Caco-2 (cell line): ENCODE data around the gene PSMB8. TPM values are rescaled to one million over a fixed set of nuclear protein-coding genes. Genes with fewer than 3 reads are reported as not detected.
A peak's percentile ranks its signal among the peaks of the same experiment; 100 is the strongest.

Experiments used
- BruUV-seq: library from RNA; stranded (reverse); fragments of 400-500 nt; replicated peaks from 2 replicates; lab custom pipeline; 2021; lab: Mats Ljungman, UMichigan
- CTCF ChIA-PET: fragments of 300-600 bp; sonication (Branson Sonifier 250); formaldehyde crosslinking; loops from one replicate; lab custom pipeline; 2022; ENCODE audit warnings: antibody characterized with exemption; lab: Charles Lee
- POLR2A ChIA-PET: fragments of 300-600 bp; sonication (Branson Sonifier 250); formaldehyde crosslinking; loops from one replicate; lab custom pipeline; 2022; ENCODE audit warnings: antibody characterized with exemption; lab: Charles Lee
- DNase-seq, 2 experiments: peaks; one replicate each; pipeline versions ENCODE4 v3.0.0 to v3.0.0-alpha.2; 2020 to 2022
- H3K27me3 ChIP-seq: replicated peaks from 2 replicates; pipeline ENCODE4 v1.6.0; 2011; ENCODE audit warnings: low read length; ENCODE audit not compliant: control insufficient read depth, insufficient read depth
- H3K36me3 ChIP-seq: 2 replicates; pipeline ENCODE4 v1.5.1; 2011; ENCODE audit warnings: low read length; ENCODE audit not compliant: control insufficient read depth, insufficient read depth
- H3K4me1 ChIP-seq: fragments of 250-450 bp; sonication (Bioruptor Pico); 2 replicates; pipeline ENCODE4 v1.5.1; 2020; ENCODE audit warnings: mild to moderate bottlenecking
- H3K4me3 ChIP-seq: 2 replicates; pipeline ENCODE4 v1.5.1; 2011; ENCODE audit warnings: low read depth, mild to moderate bottlenecking, control low read depth, low read length
- H3K9me3 ChIP-seq: fragments of 250-450 bp; sonication (Bioruptor Pico); 2 replicates; pipeline ENCODE4 v1.5.1; 2020; ENCODE audit warnings: mild to moderate bottlenecking, moderate library complexity
- H3K27ac Mint-ChIP-seq: one replicate; pipeline ENCODE4 v1.8.0; 2022; ENCODE audit warnings: mixed read lengths; ENCODE audit not compliant: unreplicated experiment
- H3K27me3 Mint-ChIP-seq: one replicate; pipeline ENCODE4 v1.8.0; 2022; ENCODE audit warnings: mixed read lengths; ENCODE audit not compliant: insufficient read depth, unreplicated experiment
- H3K36me3 Mint-ChIP-seq: one replicate; pipeline ENCODE4 v1.8.0; 2022; ENCODE audit warnings: mild to moderate bottlenecking, mixed read lengths; ENCODE audit not compliant: insufficient read depth, unreplicated experiment
- H3K4me1 Mint-ChIP-seq: one replicate; pipeline ENCODE4 v1.8.0; 2022; ENCODE audit warnings: low read depth, mixed read lengths; ENCODE audit not compliant: unreplicated experiment
- H3K4me3 Mint-ChIP-seq: one replicate; pipeline ENCODE4 v1.8.0; 2022; ENCODE audit warnings: mild to moderate bottlenecking, moderate library complexity, mixed read lengths; ENCODE audit not compliant: unreplicated experiment
- H3K9me3 Mint-ChIP-seq: one replicate; pipeline ENCODE4 v1.8.0; 2022; ENCODE audit warnings: mixed read lengths; ENCODE audit not compliant: unreplicated experiment
- CTCF ChIP-seq, 2 experiments: fragments of 200-600 bp in 1 of 2; IDR thresholded peaks; 1 replicate in 1 of 2; 2 replicates in 1 of 2; pipeline versions ENCODE4 v1.5.1 to v1.8.0; 2011 to 2022; ENCODE audit warnings: antibody characterized with exemption in 1 of 2, control low read depth in 1 of 2, inconsistent platforms in 1 of 2, low read depth in 1 of 2, low read length in 1 of 2, mild to moderate bottlenecking in 1 of 2, moderate library complexity in 1 of 2; ENCODE audit not compliant: insufficient read depth in 1 of 2, severe bottlenecking in 1 of 2, unreplicated experiment in 1 of 2
- intact Hi-C: fragments of 100-400 bp; cut with micrococcal nuclease; formaldehyde crosslinking; loops from one replicate; pipeline ENCODE4 v1.10.0; 2022; ENCODE audit not compliant: unreplicated experiment
- total RNA-seq: library from RNA; stranded (reverse); gene quantifications from 2 replicates; pipeline ENCODE4 v1.2.3, GENCODE V29; 2022

Gene PSMB8
- total RNA-seq, 1 experiment from 2014 or later = 3.7 TPM

- no peaks in the 10 kb centered on the region for H3K36me3 ChIP-seq
- Mint-ChIP-seq H3K4me3 (no peak overlapping the region), H3K36me3 (no peaks in the 10 kb centered on the region), H3K27ac (no peak overlapping the region), H3K27me3 (peaks cover 15% of the 10 kb centered on the region), H3K4me1 (no peaks in the 10 kb centered on the region), H3K9me3 (no peaks in the 10 kb centered on the region)
- CTCF ChIA-PET = interaction anchor here (0.6 to 4.3 kb wide), 20 partner anchors 9 to 116 kb away, joined by 3 to 121 read pairs (median 5); partner anchors contain the start of genes HLA-DMA, PSMB9, TAP1 and TAP2
- no peaks in the 10 kb centered on the region for H3K9me3 ChIP-seq
- peak; percentile 78 to 83 for TF ChIP-seq CTCF (IDR thresholded peaks at IDR 0.05; ENCODE audit: insufficient read depth in 1 of 2, low read depth in 1 of 2, low read length in 1 of 2, severe bottlenecking in 1 of 2, unreplicated experiment in 1 of 2)
- DNase-seq = peak; percentile 61 to 73
- intact Hi-C loops = loop anchor here (1.0 kb wide), 3 partner anchors 30 to 71 kb away; partner anchors contain the start of gene TAP2
- H3K4me1 ChIP-seq = peaks cover 9% of the 10 kb centered on the region; the same call in 1 of the 2 replicates
- POLR2A ChIA-PET = interaction anchor here (0.6 to 1.1 kb wide), 2 partner anchors 30 to 73 kb away, joined by 4 read pairs; partner anchors contain the start of gene TAP2
- no TSS peak for BruUV-seq
- no peaks in the 10 kb centered on the region; the same call in 1 of the 2 replicates for H3K27me3 ChIP-seq
- no peak overlapping the region for H3K4me3 ChIP-seq
Observed at GRCh38 chr6:32868257-32868788, 24.5 kb upstream of the PSMB8 start.

GRCh38 chr6:32867554-32868256 lies 23.9 kb upstream of the PSMB8 start:
- ChIA-PET CTCF (interaction anchor here (0.6 to 4.3 kb wide), 19 partner anchors 8 to 117 kb away, joined by 3 to 121 read pairs (median 5); partner anchors contain the start of genes HLA-DMA, PSMB9, TAP1 and TAP2), POLR2A (interaction anchor here (1.1 kb wide), 1 partner anchor 29 kb away, joined by 4 read pairs; the partner anchor contains the start of gene TAP2)
- Mint-ChIP-seq H3K27ac (no peak overlapping the region), H3K9me3 (no peaks in the 10 kb centered on the region), H3K27me3 (peaks cover 21% of the 10 kb centered on the region), H3K4me1 (no peaks in the 10 kb centered on the region), H3K36me3 (no peaks in the 10 kb centered on the region), H3K4me3 (no peak overlapping the region)
- Histone ChIP-seq H3K4me3 (no peak overlapping the region), H3K9me3 (no peaks in the 10 kb centered on the region), H3K27me3 (no peaks in the 10 kb centered on the region; the same call in 1 of the 2 replicates), H3K4me1 (peaks cover 9% of the 10 kb centered on the region; the same call in 1 of the 2 replicates), H3K36me3 (no peaks in the 10 kb centered on the region)
- no peak for DNase-seq
- no peak for TF ChIP-seq CTCF (IDR thresholded peaks at IDR 0.05; ENCODE audit: insufficient read depth in 1 of 2, low read depth in 1 of 2, low read length in 1 of 2, severe bottlenecking in 1 of 2, unreplicated experiment in 1 of 2)
- BruUV-seq = no TSS peak
- intact Hi-C loops = loop anchor here (1.0 kb wide), 3 partner anchors 29 to 70 kb away; partner anchors contain the start of gene TAP2

- H3K27me3 ChIP-seq = no peaks in the 10 kb centered on the region; the same call in 1 of the 2 replicates
- H3K27ac Mint-ChIP-seq = no peak overlapping the region
- H3K36me3 Mint-ChIP-seq = no peaks in the 10 kb centered on the region
- no peak for TF ChIP-seq CTCF (IDR thresholded peaks at IDR 0.05; ENCODE audit: insufficient read depth in 1 of 2, low read depth in 1 of 2, low read length in 1 of 2, severe bottlenecking in 1 of 2, unreplicated experiment in 1 of 2)
- no peaks in the 10 kb centered on the region for H3K9me3 ChIP-seq
- CTCF ChIA-PET = interaction anchor here (1.2 to 4.3 kb wide), 7 partner anchors 9 to 81 kb away, joined by 4 to 121 read pairs (median 10); partner anchors contain the start of genes PSMB9, TAP1 and TAP2
- no peaks in the 10 kb centered on the region for H3K4me1 Mint-ChIP-seq
- intact Hi-C loops = no loop called here
- DNase-seq = no peak
- H3K4me3 Mint-ChIP-seq = no peak overlapping the region
- no TSS peak for BruUV-seq
- peaks cover 9% of the 10 kb centered on the region; the same call in 1 of the 2 replicates for H3K4me1 ChIP-seq
- H3K36me3 ChIP-seq = no peaks in the 10 kb centered on the region
- H3K9me3 Mint-ChIP-seq = no peaks in the 10 kb centered on the region
- H3K4me3 ChIP-seq = no peak overlapping the region
- peaks cover 22% of the 10 kb centered on the region for H3K27me3 Mint-ChIP-seq
- POLR2A ChIA-PET = no interaction called here
Observed at GRCh38 chr6:32867022-32867477, 23.2 kb upstream of the PSMB8 start.
